ENCODE results near the gene NXPE2.

NXPE2 gene

GRCh38 chr11:114668109-114668508 is 10.2 kb upstream of the NXPE2 start:
- no peak overlapping the region for H3K4me3 ChIP-seq (ENCODE audit: low read length)
- DNase-seq (ENCODE audit: low read depth): no peak
- TF ChIP-seq CTCF (conservative IDR thresholded peaks at IDR 0.05; ENCODE audit: low read length): no peak

- DNase-seq (ENCODE audit: low read depth): no peak
- TF ChIP-seq CTCF (conservative IDR thresholded peaks at IDR 0.05; ENCODE audit: low read length): no peak
- H3K4me3 ChIP-seq (ENCODE audit: low read length): no peak overlapping the region
Observed at GRCh38 chr11:114673661-114674060, 4.7 kb upstream of the NXPE2 start.

- no peak for TF ChIP-seq CTCF (conservative IDR thresholded peaks at IDR 0.05; ENCODE audit: low read length)
- H3K4me3 ChIP-seq (ENCODE audit: low read length): no peak overlapping the region
- DNase-seq (ENCODE audit: low read depth): no peak
Observed at GRCh38 chr11:114679505-114679904, 1.2 kb downstream of the NXPE2 start.

- no peak for DNase-seq (ENCODE audit: low read depth)
- TF ChIP-seq CTCF (conservative IDR thresholded peaks at IDR 0.05; ENCODE audit: low read length): no peak
- H3K4me3 ChIP-seq (ENCODE audit: low read length): no peak overlapping the region
Observed at GRCh38 chr11:114683007-114683406, 4.7 kb downstream of the NXPE2 start.

- no peak for TF ChIP-seq CTCF (conservative IDR thresholded peaks at IDR 0.05; ENCODE audit: low read length)
- no peak overlapping the region for H3K4me3 ChIP-seq (ENCODE audit: low read length)
- no peak for DNase-seq (ENCODE audit: low read depth)
Observed at GRCh38 chr11:114684636-114685035, 6.3 kb downstream of the NXPE2 start.

- no peak overlapping the region for H3K4me3 ChIP-seq (ENCODE audit: low read length)
- no peak for TF ChIP-seq CTCF (conservative IDR thresholded peaks at IDR 0.05; ENCODE audit: low read length)
- DNase-seq (ENCODE audit: low read depth): no peak
Observed at GRCh38 chr11:114685097-114685496, 6.8 kb downstream of the NXPE2 start.

GRCh38 chr11:114705280-114706024 is 27.1 kb downstream of the NXPE2 start:
- DNase-seq (ENCODE audit: low read depth): no peak
- H3K4me3 ChIP-seq (ENCODE audit: low read length): no peak overlapping the region
- TF ChIP-seq CTCF (conservative IDR thresholded peaks at IDR 0.05; ENCODE audit: low read length): no peak

Data from AG10803 (cell line).